ENCODE data around the gene SBK3. TPM values are rescaled to one million over a fixed set of nuclear protein-coding genes. Genes with fewer than 3 reads are reported as not detected.
A peak's percentile ranks its signal among the peaks of the same experiment; 100 is the strongest.
"Not testable (repeated sequence)": the region's sequence is repeated elsewhere in the genome, so short reads cannot be mapped to it uniquely, and the experiment has no call there.

SBK3 gene
- total RNA-seq, 1 donor from 2014 or later = 0.20 TPM

- no peak for DNase-seq (ENCODE audit: low spot score)
Observed at GRCh38 chr19:55540619-55541018, 4.7 kb downstream of the SBK3 start.

- no peak for DNase-seq (ENCODE audit: low spot score)
Observed at GRCh38 chr19:55539090-55539984, 6.0 kb downstream of the SBK3 start.

GRCh38 chr19:55538132-55538531, 7.2 kb downstream of the SBK3 start:
- no peak for DNase-seq (ENCODE audit: low spot score)

GRCh38 chr19:55537741-55538111, 7.6 kb downstream of the SBK3 start:
- DNase-seq (ENCODE audit: low spot score) = no peak

GRCh38 chr19:55536951-55537740, 8.2 kb downstream of the SBK3 start, which contains the start of gene SBK2:
Gene SBK2, minus strand, starts transcription at chr19:55537133. Its CDS starts 839 bp downstream, at chr19:55536294.
- DNase-seq (ENCODE audit: low spot score) = no peak

GRCh38 chr19:55536366-55536765, 9.0 kb downstream of the SBK3 start:
- DNase-seq (ENCODE audit: low spot score) = no peak

GRCh38 chr19:55535965-55536350, 9.4 kb downstream of the SBK3 start:
- DNase-seq (ENCODE audit: low spot score) = no peak

- DNase-seq (ENCODE audit: low spot score) = no peak
Observed at GRCh38 chr19:55535173-55535964, 10.0 kb downstream of the SBK3 start.

- not testable (repeated sequence) for DNase-seq (ENCODE audit: low spot score)
Observed at GRCh38 chr19:55534280-55534679, 11.1 kb downstream of the SBK3 start.

- no peak for DNase-seq (ENCODE audit: low spot score)
Observed at GRCh38 chr19:55530996-55531395, 14.3 kb downstream of the SBK3 start.

GRCh38 chr19:55529636-55530234, 15.6 kb downstream of the SBK3 start:
- no peak for DNase-seq (ENCODE audit: low spot score)

- no peak for DNase-seq (ENCODE audit: low spot score)
Observed at GRCh38 chr19:55528030-55528803, 17.1 kb downstream of the SBK3 start.

- DNase-seq (ENCODE audit: low spot score) = no peak
Observed at GRCh38 chr19:55527197-55528029, 17.9 kb downstream of the SBK3 start.

- DNase-seq (ENCODE audit: low spot score) = peak; percentile 86
Observed at GRCh38 chr19:55526216-55527196, 18.8 kb downstream of the SBK3 start.

GRCh38 chr19:55525289-55526101, 19.8 kb downstream of the SBK3 start:
- DNase-seq (ENCODE audit: low spot score) = no peak

- DNase-seq (ENCODE audit: low spot score) = no peak
Observed at GRCh38 chr19:55520691-55521292, 24.6 kb downstream of the SBK3 start.
